K562 (cell line): ENCODE data around the gene KNDC1. TPM values are rescaled to one million over a fixed set of nuclear protein-coding genes. Genes with fewer than 3 reads are reported as not detected.

ENCODE experiments used
- MCM2 ChIP-seq: fragments of 450-650 bp; IDR thresholded peaks from 2 replicates; pipeline ENCODE4 v1.6.1; 2017; ENCODE audit warnings: low read depth, mild to moderate bottlenecking
- YBX1 ChIP-seq: fragments of 450-650 bp; IDR thresholded peaks from 2 replicates; pipeline ENCODE4 v1.7.1; 2016; ENCODE audit warnings: mild to moderate bottlenecking
- ZNF318 ChIP-seq, 2 experiments: fragments of 450-650 bp; IDR thresholded peaks; 2 replicates each; pipeline ENCODE4 v1.6.1; 2016; ENCODE audit warnings: mild to moderate bottlenecking in 2 of 2, borderline replicate concordance in 1 of 2, low read depth in 1 of 2, moderate library complexity in 1 of 2
- ZNF583 ChIP-seq: fragments of 250-450 bp; sonication (Bioruptor Pico); IDR thresholded peaks from 2 replicates; pipeline ENCODE4 v1.4.0; 2020
- polyA plus RNA-seq, 8 experiments: library from polyadenylated mRNA; depleted of rRNA in 4 of 8; stranded (reverse) in 5 of 8; unstranded in 3 of 8; fragments of >200 nt; fragmentation: Nextera tagmentation in 2 of 8; fragmentation: Illumina TruSeq in 1 of 8; extraction: Ambion mirVana in 2 of 8; extraction: Trizol in 1 of 8; gene quantifications; 2 replicates each; pipeline versions ENCODE4 v1.2.1 to v1.2.3, GENCODE V29; 2011 to 2014; ENCODE audit warnings: inconsistent platforms in 1 of 8, missing spikeins in 1 of 8
- total RNA-seq, 7 experiments: library from RNA; depleted of rRNA in 6 of 7; stranded (reverse); fragments of >200 nt in 6 of 7; fragmentation: Illumina TruSeq in 2 of 7; extraction: Trizol in 2 of 7; gene quantifications; 2 replicates each; pipeline versions ENCODE4 v1.2.1 to v1.2.3, GENCODE V29; 2011 to 2021; ENCODE audit warnings: low replicate concordance in 1 of 7
- TF ChIP-seq, protein P1 (sequence below): fragments of 450-650 bp; IDR thresholded peaks from 2 replicates; pipeline ENCODE4 v1.6.1; 2016; ENCODE audit warnings: mild to moderate bottlenecking, moderate library complexity

KNDC1 gene
- total and polyA plus RNA-seq, 9 of the 15 experiments (the other 6 are each of a cell fraction or from before 2014, with no cell fraction given) = 0.07 to 0.26 (median 0.11) TPM; not detected in 6

- TF ChIP-seq ZNF318 (IDR thresholded peaks at IDR 0.05; ENCODE audit: borderline replicate concordance in 1 of 2, low read depth in 1 of 2) = no peak
- no peak for TF ChIP-seq MCM2
- no peak for TF ChIP-seq ZNF583 (CRISPR knock-in tag)
- TF ChIP-seq, protein P1, sequence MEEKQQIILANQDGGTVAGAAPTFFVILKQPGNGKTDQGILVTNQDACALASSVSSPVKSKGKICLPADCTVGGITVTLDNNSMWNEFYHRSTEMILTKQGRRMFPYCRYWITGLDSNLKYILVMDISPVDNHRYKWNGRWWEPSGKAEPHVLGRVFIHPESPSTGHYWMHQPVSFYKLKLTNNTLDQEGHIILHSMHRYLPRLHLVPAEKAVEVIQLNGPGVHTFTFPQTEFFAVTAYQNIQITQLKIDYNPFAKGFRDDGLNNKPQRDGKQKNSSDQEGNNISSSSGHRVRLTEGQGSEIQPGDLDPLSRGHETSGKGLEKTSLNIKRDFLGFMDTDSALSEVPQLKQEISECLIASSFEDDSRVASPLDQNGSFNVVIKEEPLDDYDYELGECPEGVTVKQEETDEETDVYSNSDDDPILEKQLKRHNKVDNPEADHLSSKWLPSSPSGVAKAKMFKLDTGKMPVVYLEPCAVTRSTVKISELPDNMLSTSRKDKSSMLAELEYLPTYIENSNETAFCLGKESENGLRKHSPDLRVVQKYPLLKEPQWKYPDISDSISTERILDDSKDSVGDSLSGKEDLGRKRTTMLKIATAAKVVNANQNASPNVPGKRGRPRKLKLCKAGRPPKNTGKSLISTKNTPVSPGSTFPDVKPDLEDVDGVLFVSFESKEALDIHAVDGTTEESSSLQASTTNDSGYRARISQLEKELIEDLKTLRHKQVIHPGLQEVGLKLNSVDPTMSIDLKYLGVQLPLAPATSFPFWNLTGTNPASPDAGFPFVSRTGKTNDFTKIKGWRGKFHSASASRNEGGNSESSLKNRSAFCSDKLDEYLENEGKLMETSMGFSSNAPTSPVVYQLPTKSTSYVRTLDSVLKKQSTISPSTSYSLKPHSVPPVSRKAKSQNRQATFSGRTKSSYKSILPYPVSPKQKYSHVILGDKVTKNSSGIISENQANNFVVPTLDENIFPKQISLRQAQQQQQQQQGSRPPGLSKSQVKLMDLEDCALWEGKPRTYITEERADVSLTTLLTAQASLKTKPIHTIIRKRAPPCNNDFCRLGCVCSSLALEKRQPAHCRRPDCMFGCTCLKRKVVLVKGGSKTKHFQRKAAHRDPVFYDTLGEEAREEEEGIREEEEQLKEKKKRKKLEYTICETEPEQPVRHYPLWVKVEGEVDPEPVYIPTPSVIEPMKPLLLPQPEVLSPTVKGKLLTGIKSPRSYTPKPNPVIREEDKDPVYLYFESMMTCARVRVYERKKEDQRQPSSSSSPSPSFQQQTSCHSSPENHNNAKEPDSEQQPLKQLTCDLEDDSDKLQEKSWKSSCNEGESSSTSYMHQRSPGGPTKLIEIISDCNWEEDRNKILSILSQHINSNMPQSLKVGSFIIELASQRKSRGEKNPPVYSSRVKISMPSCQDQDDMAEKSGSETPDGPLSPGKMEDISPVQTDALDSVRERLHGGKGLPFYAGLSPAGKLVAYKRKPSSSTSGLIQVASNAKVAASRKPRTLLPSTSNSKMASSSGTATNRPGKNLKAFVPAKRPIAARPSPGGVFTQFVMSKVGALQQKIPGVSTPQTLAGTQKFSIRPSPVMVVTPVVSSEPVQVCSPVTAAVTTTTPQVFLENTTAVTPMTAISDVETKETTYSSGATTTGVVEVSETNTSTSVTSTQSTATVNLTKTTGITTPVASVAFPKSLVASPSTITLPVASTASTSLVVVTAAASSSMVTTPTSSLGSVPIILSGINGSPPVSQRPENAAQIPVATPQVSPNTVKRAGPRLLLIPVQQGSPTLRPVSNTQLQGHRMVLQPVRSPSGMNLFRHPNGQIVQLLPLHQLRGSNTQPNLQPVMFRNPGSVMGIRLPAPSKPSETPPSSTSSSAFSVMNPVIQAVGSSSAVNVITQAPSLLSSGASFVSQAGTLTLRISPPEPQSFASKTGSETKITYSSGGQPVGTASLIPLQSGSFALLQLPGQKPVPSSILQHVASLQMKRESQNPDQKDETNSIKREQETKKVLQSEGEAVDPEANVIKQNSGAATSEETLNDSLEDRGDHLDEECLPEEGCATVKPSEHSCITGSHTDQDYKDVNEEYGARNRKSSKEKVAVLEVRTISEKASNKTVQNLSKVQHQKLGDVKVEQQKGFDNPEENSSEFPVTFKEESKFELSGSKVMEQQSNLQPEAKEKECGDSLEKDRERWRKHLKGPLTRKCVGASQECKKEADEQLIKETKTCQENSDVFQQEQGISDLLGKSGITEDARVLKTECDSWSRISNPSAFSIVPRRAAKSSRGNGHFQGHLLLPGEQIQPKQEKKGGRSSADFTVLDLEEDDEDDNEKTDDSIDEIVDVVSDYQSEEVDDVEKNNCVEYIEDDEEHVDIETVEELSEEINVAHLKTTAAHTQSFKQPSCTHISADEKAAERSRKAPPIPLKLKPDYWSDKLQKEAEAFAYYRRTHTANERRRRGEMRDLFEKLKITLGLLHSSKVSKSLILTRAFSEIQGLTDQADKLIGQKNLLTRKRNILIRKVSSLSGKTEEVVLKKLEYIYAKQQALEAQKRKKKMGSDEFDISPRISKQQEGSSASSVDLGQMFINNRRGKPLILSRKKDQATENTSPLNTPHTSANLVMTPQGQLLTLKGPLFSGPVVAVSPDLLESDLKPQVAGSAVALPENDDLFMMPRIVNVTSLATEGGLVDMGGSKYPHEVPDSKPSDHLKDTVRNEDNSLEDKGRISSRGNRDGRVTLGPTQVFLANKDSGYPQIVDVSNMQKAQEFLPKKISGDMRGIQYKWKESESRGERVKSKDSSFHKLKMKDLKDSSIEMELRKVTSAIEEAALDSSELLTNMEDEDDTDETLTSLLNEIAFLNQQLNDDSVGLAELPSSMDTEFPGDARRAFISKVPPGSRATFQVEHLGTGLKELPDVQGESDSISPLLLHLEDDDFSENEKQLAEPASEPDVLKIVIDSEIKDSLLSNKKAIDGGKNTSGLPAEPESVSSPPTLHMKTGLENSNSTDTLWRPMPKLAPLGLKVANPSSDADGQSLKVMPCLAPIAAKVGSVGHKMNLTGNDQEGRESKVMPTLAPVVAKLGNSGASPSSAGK = no peak
- no peak for TF ChIP-seq YBX1
These were observed 5.8 kb downstream of the KNDC1 start (continued) for GRCh38 chr10:133165556-133166503.
